CD1c-positive myeloid dendritic cell (primary cell): ENCODE results near the gene GARIN1A.

Source experiments
- DNase-seq: peaks from one replicate; pipeline ENCODE4 v3.0.0-alpha.2; 2016; ENCODE audit errors: extremely low spot score

GARIN1A gene

GRCh38 chr7:128718967-128719642 lies 47.0 kb downstream of the GARIN1A start:
- no peak for DNase-seq

GRCh38 chr7:128721376-128721775 lies 49.3 kb downstream of the GARIN1A start:
- no peak for DNase-seq
